HepG2 (cell line): Measurements from ENCODE around the gene EIF5A. TPM values are rescaled to one million over a fixed set of nuclear protein-coding genes. Genes with fewer than 3 reads are reported as not detected.

Experiments used
- BATF2 ChIP-seq: sonication (generic); formaldehyde crosslinking; IDR thresholded peaks from 2 replicates; pipeline ENCODE4 v1.8.0; 2022; ENCODE audit warnings: mild to moderate bottlenecking, missing genetic modification reagents, moderate library complexity
- CEBPG ChIP-seq: IDR thresholded peaks from 2 replicates; pipeline ENCODE4 v1.6.1; 2016
- E2F5 ChIP-seq: sonication (generic); formaldehyde crosslinking; conservative IDR thresholded peaks from 2 replicates; pipeline ENCODE4 v1.4.0; 2020; ENCODE audit warnings: missing genetic modification reagents
- HCFC1 ChIP-seq: fragments of 150-350 bp; IDR thresholded peaks from 2 replicates; pipeline ENCODE4 v1.6.1; 2014; ENCODE audit warnings: low read depth, low read length
- HMG20A ChIP-seq: IDR thresholded peaks from 2 replicates; pipeline ENCODE4 v1.6.1; 2016; ENCODE audit warnings: borderline replicate concordance
- NFE2L1 ChIP-seq: sonication (generic); formaldehyde crosslinking; IDR thresholded peaks from 2 replicates; pipeline ENCODE4 v1.4.0; 2020; ENCODE audit warnings: missing genetic modification reagents, mild to moderate bottlenecking, borderline replicate concordance
- NR0B2 ChIP-seq: sonication (generic); formaldehyde crosslinking; IDR thresholded peaks from 2 replicates; pipeline ENCODE4 v1.4.0; 2020; ENCODE audit warnings: mild to moderate bottlenecking, missing genetic modification reagents
- PATZ1 ChIP-seq: sonication (generic); formaldehyde crosslinking; IDR thresholded peaks from 2 replicates; pipeline ENCODE4 v1.4.0; 2020; ENCODE audit warnings: missing genetic modification reagents
- PHF21A ChIP-seq: sonication (generic); formaldehyde crosslinking; IDR thresholded peaks from 2 replicates; pipeline ENCODE4 v1.5.0; 2020; ENCODE audit warnings: mild to moderate bottlenecking, missing genetic modification reagents
- ZBTB2 ChIP-seq: sonication (generic); formaldehyde crosslinking; IDR thresholded peaks from 2 replicates; pipeline ENCODE4 v1.8.0; 2022; ENCODE audit warnings: low read depth, missing genetic modification reagents
- ZBTB21 ChIP-seq: sonication (generic); formaldehyde crosslinking; IDR thresholded peaks from 2 replicates; pipeline ENCODE4 v1.4.0; 2020; ENCODE audit warnings: missing genetic modification reagents
- ZNF280D ChIP-seq: sonication (generic); formaldehyde crosslinking; IDR thresholded peaks from 2 replicates; pipeline ENCODE4 v1.5.1; 2020; ENCODE audit warnings: mild to moderate bottlenecking, missing genetic modification reagents
- ZNF501 ChIP-seq: sonication (generic); formaldehyde crosslinking; IDR thresholded peaks from 2 replicates; pipeline ENCODE4 v1.5.1; 2020; ENCODE audit warnings: mild to moderate bottlenecking, moderate library complexity, missing genetic modification reagents
- ZNF574 ChIP-seq: sonication (generic); formaldehyde crosslinking; IDR thresholded peaks from 2 replicates; pipeline ENCODE4 v1.4.0; 2020; ENCODE audit warnings: missing genetic modification reagents
- ZSCAN31 ChIP-seq: sonication (generic); formaldehyde crosslinking; IDR thresholded peaks from 2 replicates; pipeline ENCODE4 v1.5.0; 2020; ENCODE audit warnings: low read depth, mild to moderate bottlenecking, missing genetic modification reagents
- polyA plus RNA-seq, 8 experiments: library from polyadenylated mRNA; depleted of rRNA in 3 of 8; stranded (reverse) in 7 of 8; unstranded in 1 of 8; fragments of >200 nt; fragmentation: Illumina TruSeq in 4 of 8; extraction: Trizol in 4 of 8; gene quantifications; 2 replicates each; pipeline versions ENCODE4 v1.2.1 to v1.2.3, GENCODE V29; 2011 to 2016; ENCODE audit warnings: low read depth in 4 of 8, missing spikeins in 1 of 8, mixed read lengths in 1 of 8; ENCODE audit not compliant: insufficient read depth in 1 of 8
- total RNA-seq, 5 experiments: library from RNA; depleted of rRNA; stranded (reverse); fragments of >200 nt; fragmentation: Illumina TruSeq; extraction: Trizol; gene quantifications; 2 replicates each; pipeline ENCODE4 v1.2.3, GENCODE V29; 2016; ENCODE audit warnings: low read depth in 1 of 5

EIF5A gene
- total and polyA plus RNA-seq, 2 of the 13 experiments (the other 11 are each of a cell fraction or from before 2014, with no cell fraction given): 319 to 337 TPM

- TF ChIP-seq ZNF280D (peak; percentile 80; the same call in 1 of the 2 replicates), CEBPG (CRISPR knock-in tag) (peak; percentile 98), ZSCAN31 (CRISPR knock-in tag) (no peak), NFE2L1 (CRISPR knock-in tag) (no peak), ZNF501 (CRISPR knock-in tag) (peak; percentile 76), BATF2 (no peak), HMG20A (CRISPR knock-in tag) (peak; percentile 42; the same call in 1 of the 2 replicates), ZNF574 (peak; percentile 67), ZBTB21 (CRISPR knock-in tag) (no peak), E2F5 (CRISPR knock-in tag) (no peak), PATZ1 (CRISPR knock-in tag) (peak; percentile 57; the same call in 1 of the 2 replicates), HCFC1 (no peak), ZBTB2 (CRISPR knock-in tag) (no peak), PHF21A (CRISPR knock-in tag) (peak; percentile 38; the same call in 1 of the 2 replicates), NR0B2 (CRISPR knock-in tag) (0 out of 2 replicates have a peak, but pooled peaks have one; percentile 43)
Observed at GRCh38 chr17:7258731-7259554, 48.5 kb upstream of the EIF5A start (continued).
